NCI-H2196 (cell line): ENCODE measurements around the gene ELL.

Source experiments
- DNase-seq: peaks from one replicate; lab custom pipeline; 2025; ENCODE audit not compliant: unreplicated experiment; lab: John Stamatoyannopoulos, UW

The ELL gene

DNA sequence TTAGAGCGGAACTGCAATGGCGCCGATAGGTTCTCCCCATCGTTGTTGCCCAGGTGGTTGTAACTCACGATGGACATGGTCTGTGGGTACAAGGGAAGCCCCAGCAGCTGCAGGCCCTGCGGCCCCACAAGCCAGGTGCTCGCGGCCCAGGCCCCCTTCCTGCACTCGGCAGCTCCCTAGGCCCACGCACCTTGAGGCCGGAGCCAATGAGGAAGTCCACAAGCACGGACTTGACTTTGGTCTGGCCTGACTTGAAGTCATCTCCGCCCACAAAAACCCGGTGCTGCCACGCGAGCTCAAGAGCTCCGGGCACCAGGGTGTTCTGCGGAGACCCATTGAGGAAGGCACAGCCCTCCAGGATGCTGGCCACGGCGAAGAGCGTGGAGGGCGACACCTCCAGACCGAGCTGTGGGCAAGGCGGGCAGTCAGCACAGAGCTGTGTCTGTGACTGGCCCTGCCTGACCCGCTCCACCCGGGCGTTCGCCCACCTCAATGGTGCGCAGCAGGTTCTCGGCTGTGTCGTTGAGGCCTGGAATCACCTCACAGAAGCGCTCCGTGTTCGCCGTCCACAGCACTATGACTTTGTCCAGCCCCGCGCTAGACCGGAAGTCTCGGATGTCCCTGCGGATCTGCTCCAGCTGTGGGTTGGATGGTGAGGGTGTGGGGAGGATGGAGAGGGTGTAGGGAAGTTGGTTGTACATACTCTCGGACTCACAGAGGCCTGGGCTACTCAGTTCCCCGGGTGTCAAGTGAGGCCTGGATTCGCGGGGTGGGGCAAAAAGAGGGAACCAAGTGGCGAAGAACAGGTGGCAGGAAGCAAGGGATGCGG, 85.8 kb downstream of the ELL start:
- DNase-seq, result no peak

DNA sequence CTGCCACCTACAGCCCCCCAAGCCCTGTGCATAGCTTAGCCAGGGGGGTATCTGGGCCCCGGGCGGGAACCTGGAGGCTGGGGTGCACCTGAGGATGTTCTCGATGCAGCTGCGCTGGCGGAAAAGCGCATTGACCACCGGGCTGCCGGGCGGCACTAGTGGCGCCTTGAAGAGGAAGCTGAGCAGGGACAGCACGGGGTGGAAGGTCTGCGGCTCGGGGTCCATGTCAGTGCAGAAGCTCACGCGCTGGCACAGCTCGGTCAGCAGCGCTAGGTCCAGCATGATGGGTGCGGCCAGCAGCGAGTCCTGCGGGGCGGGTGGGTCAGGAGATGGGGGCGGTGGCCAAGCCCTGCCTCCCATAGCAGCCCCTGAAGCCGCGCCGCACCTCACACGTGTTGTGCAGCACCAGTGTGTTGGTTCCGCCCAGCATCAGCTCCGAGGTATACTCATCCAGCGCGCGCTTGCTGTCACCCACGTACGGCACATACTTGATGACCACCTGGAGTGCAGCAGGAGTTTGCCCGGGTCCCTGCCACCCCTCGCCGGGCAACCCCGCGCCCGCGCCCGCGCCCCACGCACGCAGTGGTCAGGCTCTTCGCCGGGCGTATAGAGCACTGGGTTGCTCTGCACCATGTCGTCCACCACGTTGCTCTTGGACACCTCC, 86.6 kb downstream of the ELL start:
- no peak for DNase-seq

DNA sequence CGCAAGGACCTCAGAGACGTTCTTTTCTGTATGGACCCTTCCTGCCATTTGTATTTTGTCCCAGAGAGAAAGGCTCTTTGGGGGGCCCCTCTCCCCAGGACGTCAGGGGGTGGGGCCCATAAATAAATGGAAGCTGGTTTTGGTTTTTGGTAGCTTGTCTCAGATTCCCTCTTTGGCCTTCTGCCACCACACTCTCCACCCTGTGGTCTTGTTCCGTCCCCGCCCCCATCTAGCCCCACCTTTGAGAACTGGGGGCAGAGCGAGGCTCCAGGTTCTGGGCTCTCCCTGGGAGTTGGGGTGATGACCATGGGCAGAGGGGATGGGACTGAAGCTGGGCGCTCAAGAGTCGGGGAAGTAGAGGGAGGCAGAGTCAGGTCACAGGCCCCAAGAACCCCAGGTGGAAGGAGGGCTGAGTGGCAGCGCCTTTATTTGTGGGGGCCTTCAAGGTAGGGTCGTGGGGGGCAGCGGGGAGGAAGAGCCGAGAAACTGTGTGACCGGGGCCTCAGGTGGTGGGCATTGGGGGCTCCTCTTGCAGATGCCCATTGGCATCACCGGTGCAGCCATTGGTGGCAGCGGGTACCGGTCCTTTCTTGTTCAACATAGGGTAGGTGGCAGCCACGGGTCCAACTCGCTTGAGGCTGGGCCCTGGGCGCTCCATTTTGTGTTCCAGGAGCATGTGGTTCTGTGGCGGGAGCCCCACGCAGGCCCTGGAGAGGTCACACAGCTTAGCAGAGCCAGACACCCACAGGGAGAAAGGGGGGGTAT, 87.3 kb downstream of the ELL start:
- DNase-seq, result no peak

DNA sequence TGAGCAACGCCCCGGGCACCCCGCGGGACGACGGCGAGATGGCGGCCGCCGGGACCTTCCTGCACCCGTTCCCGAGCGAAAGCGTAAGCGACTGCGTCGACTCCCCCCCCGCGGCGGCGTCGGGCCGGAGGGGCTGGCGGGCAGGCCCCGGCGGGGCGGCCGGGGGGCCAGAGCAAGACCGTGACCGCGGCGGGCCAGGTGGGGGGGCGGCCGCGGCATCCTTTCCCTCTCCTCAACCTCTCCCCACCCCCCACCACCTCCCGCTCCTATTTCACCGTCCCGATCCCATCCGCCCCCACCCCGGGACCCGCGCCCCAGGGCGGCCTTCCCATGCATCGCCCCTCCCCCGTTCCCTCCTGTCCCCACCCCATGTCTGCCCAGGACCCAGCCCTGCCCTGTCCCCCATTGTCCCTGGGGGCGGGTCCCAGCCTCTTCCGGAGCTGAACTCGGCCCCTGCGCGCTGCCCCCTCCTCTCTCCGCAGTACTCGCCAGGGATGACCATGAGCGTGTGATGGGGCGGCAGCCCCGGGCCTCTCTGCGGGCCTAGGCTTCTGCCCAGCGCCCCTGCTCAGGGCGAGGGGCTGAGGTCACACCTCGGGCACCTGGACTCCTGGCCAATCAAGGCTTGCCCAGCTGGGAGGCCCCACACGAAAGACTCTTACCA, 88.0 kb downstream of the ELL start:
- no peak for DNase-seq

DNA sequence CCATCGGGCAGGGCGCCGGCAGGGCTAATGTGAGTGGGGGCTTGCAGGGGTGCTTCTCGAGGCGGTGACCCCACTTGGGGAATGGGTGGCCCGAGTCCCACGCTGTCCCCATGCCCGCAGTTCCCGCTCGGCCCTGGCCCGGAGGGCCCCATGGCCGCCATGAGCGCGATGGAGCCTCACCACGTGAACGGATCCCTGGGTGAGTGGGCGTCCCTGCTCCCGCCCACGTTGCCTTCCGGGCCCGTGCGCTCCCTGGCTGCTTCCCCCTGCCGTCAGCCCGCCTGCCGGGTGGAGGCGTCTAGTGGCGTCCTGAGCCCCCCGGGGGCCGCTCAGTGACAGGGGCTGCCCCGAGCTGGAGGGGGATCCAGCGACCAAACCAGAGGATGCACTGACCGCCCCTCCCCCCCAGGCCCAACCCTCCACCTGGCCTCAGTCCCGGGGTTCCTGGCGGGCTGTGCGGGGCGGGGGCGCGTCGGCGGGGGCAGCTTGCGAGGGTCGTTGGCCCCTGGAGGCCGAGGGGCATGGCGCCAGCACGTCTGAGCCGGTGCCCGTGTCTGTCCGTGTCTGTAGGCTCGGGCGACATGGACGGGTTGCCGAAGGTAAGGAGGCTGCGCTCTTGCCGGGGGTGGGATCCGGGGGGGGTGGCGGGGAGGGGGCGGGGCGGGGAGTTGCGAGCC, 88.7 kb downstream of the ELL start:
- peak; percentile 25 for DNase-seq

DNA sequence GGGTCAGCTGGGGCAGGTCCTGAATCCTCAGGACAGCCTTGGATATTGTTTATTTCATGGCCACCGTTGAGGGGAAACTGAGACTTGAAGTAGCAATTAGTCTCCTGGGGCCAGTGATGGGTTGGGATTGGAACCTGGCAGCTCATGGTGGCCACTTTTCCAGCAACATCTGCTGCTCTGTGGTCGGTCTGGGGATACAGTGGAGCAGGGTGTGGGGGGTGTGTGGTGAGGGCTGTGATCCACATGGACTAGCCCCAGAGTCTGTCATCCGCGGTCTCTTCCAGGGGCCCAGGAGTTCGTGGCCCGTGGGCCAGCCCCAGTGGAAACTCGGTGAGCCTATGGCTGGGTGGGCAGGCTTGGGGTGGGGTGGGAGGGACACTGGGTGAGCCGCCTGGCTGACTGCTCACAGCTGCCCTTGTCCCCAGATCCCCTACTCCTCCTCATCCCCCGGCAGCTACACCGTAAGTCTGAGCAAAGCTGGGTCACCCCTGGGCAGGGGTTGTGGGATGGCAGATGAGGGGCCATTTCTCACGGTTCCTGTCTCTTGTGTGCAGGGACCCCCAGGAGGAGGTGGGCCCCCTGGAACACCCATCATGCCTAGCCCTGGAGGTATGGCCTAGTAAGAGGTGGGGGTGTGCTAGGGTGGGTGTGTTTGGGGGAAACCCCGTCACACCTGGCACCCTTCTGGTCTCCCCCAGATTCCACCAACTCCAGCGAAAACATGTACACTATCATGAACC, 89.4 kb downstream of the ELL start:
- no peak for DNase-seq

DNA sequence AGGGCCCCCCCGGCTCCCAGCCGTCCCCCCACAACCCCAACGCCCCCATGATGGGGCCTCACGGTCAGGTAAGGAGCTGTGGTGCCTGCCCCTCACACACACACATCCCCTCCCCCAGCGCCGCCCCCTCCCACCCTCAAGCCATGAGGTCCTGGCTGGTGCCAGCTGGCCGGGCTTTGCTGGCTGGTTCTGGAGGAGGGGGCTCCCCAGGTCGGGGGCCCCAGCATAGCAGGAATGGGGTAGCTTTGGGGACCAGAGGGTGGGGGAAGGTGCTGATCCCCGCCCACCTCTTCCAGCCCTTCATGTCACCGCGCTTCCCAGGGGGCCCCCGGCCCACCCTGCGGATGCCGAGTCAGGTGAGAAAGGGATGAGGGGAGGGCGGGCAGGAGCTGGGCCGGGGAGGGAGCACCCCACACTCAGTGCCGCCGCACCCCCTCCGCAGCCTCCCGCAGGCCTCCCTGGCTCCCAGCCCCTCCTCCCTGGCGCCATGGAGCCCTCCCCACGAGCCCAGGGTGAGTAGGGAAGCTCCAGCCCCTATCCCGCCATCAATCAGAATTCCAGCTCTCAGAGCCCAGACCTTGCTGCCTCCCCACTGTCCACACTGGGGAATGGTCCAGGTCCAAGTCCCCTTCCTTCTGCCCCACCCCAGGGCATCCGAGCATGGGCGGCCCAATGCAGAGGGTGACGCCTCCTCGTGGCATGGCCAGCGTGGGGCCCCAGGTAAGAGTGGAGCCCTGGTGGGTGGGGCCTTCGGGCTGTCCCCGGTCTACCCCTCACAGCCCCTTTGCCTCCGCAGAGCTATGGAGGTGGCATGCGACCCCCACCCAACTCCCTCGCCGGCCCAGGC, 90.3 kb downstream of the ELL start:
- no peak for DNase-seq

DNA sequence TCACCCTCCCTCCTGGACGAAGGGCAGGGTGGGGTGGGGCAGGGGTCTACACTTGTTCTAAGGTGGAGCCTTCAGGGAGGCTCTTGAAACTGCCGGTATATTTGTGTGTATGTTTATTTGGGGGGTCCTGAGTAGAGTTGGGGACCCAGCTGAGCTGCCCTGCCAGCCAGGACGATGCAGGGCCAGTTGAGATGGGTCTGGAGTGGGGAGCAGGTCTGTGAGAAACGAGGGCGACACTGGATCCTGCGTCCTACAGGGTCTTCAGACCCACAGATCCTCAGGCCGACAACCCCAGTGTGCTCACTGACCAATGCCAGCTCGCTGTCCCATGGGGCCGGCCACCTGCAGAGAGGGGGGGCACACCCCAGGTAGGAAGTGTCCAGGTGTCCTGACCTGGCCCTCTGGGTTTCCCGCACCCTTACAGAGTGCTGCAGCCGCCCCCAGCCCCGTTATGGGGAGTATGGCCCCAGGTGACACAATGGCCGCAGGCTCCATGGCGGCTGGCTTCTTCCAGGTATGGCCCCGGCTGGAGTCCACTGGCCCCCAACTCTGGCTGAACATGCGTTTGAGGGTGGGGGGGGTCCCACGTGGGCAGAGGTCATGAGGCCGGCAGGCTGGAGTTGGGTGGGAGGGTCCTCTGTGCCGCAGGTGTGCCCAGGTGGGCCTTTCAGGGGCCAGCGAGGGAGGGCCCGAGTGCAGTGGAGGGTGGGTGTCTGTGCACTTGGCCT, 91.3 kb downstream of the ELL start:
- DNase-seq, result no peak

DNA sequence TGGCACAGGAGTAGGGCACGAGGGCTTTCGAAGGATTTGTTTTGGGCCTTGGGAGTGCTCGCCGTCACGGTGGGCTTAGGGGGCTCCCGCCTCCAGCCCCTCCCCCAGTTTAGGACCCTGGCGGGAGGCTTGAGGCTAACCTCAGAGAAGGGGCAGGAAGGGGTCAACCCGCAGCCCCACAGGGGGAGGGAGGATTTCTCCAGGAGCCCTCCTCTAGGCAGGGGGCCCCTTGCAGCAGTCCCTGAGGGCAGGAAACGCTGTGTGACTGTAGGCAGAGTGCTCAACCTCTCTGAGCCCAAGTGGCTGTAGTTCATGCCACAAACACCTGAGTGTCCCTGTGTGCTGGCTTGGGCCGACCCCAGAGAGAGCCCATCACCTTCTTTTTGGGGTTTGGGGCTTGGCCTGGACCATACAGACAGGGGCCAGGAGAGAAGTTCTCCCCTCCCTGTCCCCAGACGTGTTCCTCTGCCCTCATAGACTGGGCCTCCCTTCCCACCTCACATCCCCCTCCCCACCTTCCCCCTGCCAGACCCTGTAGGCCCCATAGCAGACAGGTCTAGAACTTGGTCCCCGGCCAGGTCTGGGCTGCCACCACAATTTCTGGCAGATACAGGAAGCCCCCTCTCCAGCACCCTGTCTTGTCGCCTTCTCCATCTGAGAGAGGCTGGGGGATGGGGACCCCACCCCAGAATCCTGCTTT, 92.0 kb downstream of the ELL start:
- no peak for DNase-seq

DNA sequence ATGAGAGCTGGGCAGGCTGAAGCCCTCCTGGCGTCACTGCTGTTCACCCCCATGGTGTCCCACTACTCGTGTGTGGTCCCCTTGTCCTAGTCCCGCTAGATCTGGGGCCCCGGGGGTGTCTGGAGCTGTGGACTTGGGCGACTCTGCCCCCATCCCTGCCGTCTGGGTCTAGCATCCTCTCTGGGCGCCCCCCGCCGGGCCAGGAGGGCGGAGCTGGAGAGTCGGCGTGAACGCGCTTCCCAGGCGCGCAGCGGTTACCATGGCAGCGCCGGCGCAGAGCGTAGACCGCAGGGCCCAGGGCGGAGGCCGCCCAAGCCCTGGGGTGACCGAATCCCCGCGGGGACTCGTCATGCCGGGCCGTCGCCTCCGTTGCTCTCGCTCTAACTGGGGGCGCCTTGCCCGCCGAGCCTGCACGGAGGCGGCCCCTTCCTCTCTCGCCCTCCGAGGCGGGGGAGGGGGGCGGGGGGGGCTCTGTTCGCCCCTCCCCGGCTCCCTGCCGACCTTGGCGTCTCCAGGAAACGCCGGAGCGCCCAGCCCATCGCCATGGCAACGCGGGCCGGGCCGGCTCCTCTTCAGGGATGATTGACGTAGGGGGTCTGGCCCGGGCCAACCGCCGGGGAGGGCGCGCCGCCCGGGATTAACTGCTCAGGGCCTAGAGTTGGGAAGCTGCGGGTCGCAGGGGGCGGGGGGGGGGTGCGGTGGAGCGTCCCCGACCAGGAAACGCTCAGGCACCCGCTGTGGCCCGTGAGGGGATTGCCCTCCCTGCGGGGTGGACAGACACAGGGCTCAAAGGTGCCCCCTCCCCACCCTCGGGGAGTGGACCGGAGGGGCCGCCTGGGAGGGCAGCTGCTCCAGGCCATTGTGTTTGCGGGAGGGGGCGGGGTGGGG, 92.8 kb downstream of the ELL start:
- DNase-seq, result peak; percentile 95

DNA sequence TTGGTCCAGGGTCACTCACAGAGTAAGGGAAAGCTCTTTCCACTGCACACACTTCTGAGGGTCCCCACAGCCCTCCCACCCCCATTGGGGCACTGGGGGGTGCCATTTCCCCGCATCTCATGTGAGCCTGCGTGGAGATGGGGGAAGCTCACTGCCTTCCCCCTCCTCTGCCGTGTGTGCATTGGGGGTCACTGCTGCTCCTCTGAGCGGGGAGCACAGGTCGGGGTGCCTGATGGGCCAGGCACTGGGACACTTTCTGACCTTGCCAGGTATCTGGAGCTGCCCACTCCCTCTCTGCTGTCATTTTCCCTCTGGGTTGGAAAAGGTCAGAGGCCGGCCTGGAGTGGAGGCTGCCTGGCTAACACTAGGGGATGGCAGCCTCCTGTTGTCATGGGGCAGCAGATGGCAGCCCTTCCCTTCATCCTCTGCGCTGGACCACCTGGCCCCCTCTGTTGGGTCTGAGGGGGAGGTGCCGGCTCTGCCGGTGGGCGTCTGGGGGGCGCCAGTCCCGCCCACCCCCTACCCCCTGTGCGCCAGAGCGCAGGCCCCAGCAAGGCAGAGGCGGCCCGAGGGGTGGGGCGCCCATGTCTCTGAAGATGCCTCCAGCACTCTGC, 93.6 kb downstream of the ELL start:
- no peak for DNase-seq

DNA sequence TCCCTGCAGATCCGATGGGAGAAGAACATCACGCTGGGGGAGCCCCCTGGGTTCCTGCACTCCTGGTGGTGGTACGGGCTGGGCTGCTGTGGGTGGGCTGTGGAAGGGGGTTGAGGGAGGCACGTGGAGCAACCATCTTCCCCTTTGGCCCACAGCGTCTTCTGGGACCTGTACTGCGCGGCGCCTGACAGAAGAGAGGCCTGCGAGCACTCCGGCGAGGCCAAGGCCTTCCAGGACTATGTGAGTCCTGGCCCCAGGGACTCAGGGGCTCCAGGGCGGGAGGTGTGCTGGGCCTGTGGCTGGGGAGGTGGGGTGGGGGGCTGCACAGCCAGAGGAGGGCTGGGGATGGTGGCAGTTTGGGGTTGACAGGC, 94.1 kb downstream of the ELL start:
- DNase-seq, result no peak

DNA sequence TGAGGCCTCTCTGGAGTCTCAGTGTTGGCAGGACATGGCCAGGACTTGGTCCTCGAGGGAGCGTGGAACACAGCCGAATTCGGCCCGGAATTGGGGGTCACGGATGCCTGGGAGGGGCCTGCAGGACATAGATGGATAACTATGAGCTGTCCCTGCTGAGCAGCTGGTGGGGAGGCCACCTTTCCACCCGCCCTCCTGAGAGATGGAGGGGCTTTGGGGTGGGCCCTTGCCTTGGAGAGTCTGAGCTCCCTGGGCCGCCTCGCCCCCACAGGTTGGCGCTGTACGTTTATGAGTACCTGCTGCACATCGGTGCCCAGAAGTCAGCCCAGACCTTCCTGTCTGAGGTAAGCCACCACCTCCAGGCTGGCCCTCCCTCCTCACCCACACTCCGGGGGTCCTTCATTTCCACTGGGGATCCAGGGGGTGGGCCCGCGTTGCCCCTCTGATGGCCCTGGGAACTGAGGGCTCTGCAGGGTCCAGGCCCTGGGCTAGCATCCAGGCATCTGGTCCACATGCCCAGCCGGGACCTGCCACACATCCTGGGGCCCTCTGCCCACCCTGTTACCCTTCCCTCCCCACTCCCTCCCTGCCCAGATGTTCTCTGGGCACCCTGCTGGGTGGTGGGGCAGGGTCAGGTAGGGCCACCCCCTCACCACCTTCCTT, 94.7 kb downstream of the ELL start:
- DNase-seq, result no peak

DNA sequence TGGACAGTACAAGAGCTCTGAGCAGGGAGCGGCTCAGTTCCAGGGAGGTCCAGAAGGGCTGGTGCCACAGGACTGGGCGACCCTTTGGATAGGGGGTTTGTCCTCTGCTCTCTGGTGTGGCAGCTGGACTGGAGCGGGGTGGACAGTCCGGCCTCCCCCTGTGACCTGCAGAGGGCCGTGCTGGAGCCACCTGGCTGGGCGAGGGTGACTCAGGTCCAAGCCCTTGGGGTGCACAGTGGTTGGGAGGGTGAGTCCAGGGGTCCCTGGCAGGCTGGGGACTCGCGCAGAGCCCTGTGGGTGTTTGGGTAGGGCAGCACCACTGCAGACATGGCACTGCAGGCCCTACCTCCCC, 95.5 kb downstream of the ELL start:
- no peak for DNase-seq

DNA sequence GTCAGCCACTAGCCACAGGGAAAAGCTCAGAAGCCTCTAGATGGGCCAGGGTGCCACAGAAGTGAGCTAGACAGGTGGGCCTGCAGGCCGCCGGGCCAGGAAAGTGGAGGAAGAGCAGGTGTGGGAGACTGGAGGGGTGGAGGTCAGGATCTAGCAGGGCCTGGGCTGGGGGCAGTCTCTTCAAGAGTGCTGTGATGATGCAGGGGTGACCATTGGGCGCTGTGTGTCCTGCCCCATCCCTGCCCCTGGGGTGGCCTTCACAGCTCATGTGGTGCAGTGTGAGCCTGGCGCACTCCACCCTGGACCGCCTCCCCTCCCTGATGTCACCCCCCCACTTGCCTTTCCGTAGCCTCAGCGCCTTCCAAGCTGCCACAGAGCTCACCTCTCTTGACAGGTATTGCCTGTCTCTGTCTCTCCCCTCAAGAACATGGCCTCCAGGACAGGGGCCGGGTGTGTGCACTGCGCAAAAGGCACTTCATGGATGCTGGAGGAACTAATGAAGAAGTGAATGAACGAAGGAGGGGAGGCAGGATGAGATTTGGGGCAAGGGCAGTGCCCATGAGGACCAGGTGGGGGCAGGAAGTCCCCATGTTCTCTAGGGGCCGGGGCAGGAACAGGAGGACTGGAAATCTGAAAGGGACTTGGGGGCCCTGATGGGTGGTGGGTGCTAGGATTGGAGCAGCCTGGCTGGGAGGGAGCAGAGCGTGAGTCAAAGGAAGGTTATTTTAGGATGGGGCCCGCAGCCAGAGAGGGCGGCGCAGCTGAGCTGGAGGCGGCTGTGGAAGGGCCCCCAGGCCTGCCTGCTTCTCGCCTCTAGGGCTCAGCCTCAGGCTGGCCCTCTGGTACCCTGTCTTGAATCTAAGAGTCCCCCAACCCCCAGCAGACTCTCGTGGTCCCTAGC, 96.1 kb downstream of the ELL start:
- no peak for DNase-seq
